Measurements from ENCODE around the gene LBP.

Gene LBP

GRCh38 chr20:38303908-38304379 lies 42.3 kb upstream of the LBP start, which contains the start of gene BPI:
Gene BPI (plus strand): TSS chr20:38304156. CDS start chr20:38304224, 68 bp downstream.
- Histone ChIP-seq H3K27me3 (replicated peaks in 2 of 5; ENCODE audit: control insufficient read depth in 4 of 5, insufficient read depth in 5 of 5, low read length in 4 of 5) (peaks cover 4 to 84% (median 50%) of the 10 kb centered on the region in 5 experiments), H3K9me3 (ENCODE audit: control extremely low read depth in 1 of 5, control insufficient read depth in 4 of 5, insufficient read depth in 2 of 5, low read depth in 1 of 5, low read length in 4 of 5) (peaks cover 0 to 3% (median 2%) of the 10 kb centered on the region in 5 experiments), H3K27ac (ENCODE audit: insufficient read depth in 1 of 2, low read depth in 1 of 2, low read length in 2 of 2, poor library complexity in 1 of 2, severe bottlenecking in 2 of 2) (no peak within 1 kb of the TSS), H3K4me1 (ENCODE audit: control extremely low read depth in 1 of 4, control insufficient read depth in 4 of 4, insufficient read depth in 4 of 4, low read length in 3 of 4) (peaks cover 12 to 35% (median 23%) of the 10 kb centered on the region in 4 experiments), H3K36me3 (ENCODE audit: control insufficient read depth in 4 of 4, insufficient read depth in 4 of 4, low read length in 3 of 4) (no peaks in the 10 kb centered on the region), H3K4me3 (ENCODE audit: control insufficient read depth in 1 of 7, extremely low read depth in 1 of 7, insufficient read depth in 4 of 7, low read depth in 2 of 7, low read length in 6 of 7) (peak within 1 kb of the TSS in 4 of 7 experiments; percentile 2 to 47 (median 8))
- ChIA-PET CTCF (interaction anchor here (1.2 to 2.0 kb wide), 5 partner anchors 8 to 153 kb away, joined by 3 to 8 read pairs (median 5); no protein-coding TSS in a partner anchor), POLR2A (no interaction called here)
- 0% methylated on average over 20 of the region's 21 CpGs for WGBS (ENCODE audit: insufficient coverage)
- peak; percentile 92 to 95 (median 94) for DNase-seq

- CTCF ChIA-PET = interaction anchor here (0.7 to 2.0 kb wide), 10 partner anchors 9 to 247 kb away, joined by 3 to 8 read pairs (median 5); no protein-coding TSS in a partner anchor
- DNase-seq = peak; percentile 46 to 70 (median 69)
- no peak overlapping the region for H3K4me3 ChIP-seq (ENCODE audit: control insufficient read depth in 1 of 7, extremely low read depth in 1 of 7, insufficient read depth in 4 of 7, low read depth in 2 of 7, low read length in 6 of 7)
- H3K27me3 ChIP-seq (replicated peaks in 2 of 5; ENCODE audit: control insufficient read depth in 4 of 5, insufficient read depth in 5 of 5, low read length in 4 of 5) = peaks cover 4 to 85% (median 53%) of the 10 kb centered on the region in 5 experiments
- no peaks in the 10 kb centered on the region for H3K36me3 ChIP-seq (ENCODE audit: control insufficient read depth in 4 of 4, insufficient read depth in 4 of 4, low read length in 3 of 4)
- WGBS (ENCODE audit: insufficient coverage) = 45% methylated on average over 7 of the region's 8 CpGs
- POLR2A ChIA-PET = no interaction called here
- peaks cover 0 to 8% (median 3%) of the 10 kb centered on the region in 5 experiments for H3K9me3 ChIP-seq (ENCODE audit: control extremely low read depth in 1 of 5, control insufficient read depth in 4 of 5, insufficient read depth in 2 of 5, low read depth in 1 of 5, low read length in 4 of 5)
- peaks cover 10 to 34% (median 21%) of the 10 kb centered on the region in 4 experiments for H3K4me1 ChIP-seq (ENCODE audit: control extremely low read depth in 1 of 4, control insufficient read depth in 4 of 4, insufficient read depth in 4 of 4, low read length in 3 of 4)
- H3K27ac ChIP-seq (ENCODE audit: insufficient read depth in 1 of 2, low read depth in 1 of 2, low read length in 2 of 2, poor library complexity in 1 of 2, severe bottlenecking in 2 of 2) = no peak overlapping the region
Measured at GRCh38 chr20:38304845-38305447, 41.3 kb upstream of the LBP start.

GRCh38 chr20:38305541-38305940 lies 40.7 kb upstream of the LBP start:
- H3K27me3 ChIP-seq (replicated peaks in 2 of 5; ENCODE audit: control insufficient read depth in 4 of 5, insufficient read depth in 5 of 5, low read length in 4 of 5) = peaks cover 4 to 85% (median 55%) of the 10 kb centered on the region in 5 experiments
- peaks cover 10 to 34% (median 21%) of the 10 kb centered on the region in 4 experiments for H3K4me1 ChIP-seq (ENCODE audit: control extremely low read depth in 1 of 4, control insufficient read depth in 4 of 4, insufficient read depth in 4 of 4, low read length in 3 of 4)
- no peak for DNase-seq
- CTCF ChIA-PET = interaction anchor here (0.6 to 2.0 kb wide), 9 partner anchors 10 to 248 kb away, joined by 3 to 8 read pairs (median 4); no protein-coding TSS in a partner anchor
- no peak overlapping the region for H3K27ac ChIP-seq (ENCODE audit: insufficient read depth in 1 of 2, low read depth in 1 of 2, low read length in 2 of 2, poor library complexity in 1 of 2, severe bottlenecking in 2 of 2)
- POLR2A ChIA-PET = no interaction called here
- H3K9me3 ChIP-seq (ENCODE audit: control extremely low read depth in 1 of 5, control insufficient read depth in 4 of 5, insufficient read depth in 2 of 5, low read depth in 1 of 5, low read length in 4 of 5) = peaks cover 0 to 8% (median 3%) of the 10 kb centered on the region in 5 experiments
- H3K36me3 ChIP-seq (ENCODE audit: control insufficient read depth in 4 of 4, insufficient read depth in 4 of 4, low read length in 3 of 4) = no peaks in the 10 kb centered on the region
- H3K4me3 ChIP-seq (ENCODE audit: control insufficient read depth in 1 of 7, extremely low read depth in 1 of 7, insufficient read depth in 4 of 7, low read depth in 2 of 7, low read length in 6 of 7) = no peak overlapping the region
- no CpG with 5 or more reads among the region's 4 CpGs for WGBS (ENCODE audit: insufficient coverage)

- no peak overlapping the region for H3K27ac ChIP-seq (ENCODE audit: insufficient read depth in 1 of 2, low read depth in 1 of 2, low read length in 2 of 2, poor library complexity in 1 of 2, severe bottlenecking in 2 of 2)
Measured at GRCh38 chr20:38306379-38306778, 39.9 kb upstream of the LBP start.

GRCh38 chr20:38307371-38308046 lies 38.8 kb upstream of the LBP start:
- Histone ChIP-seq H3K4me3 (ENCODE audit: control insufficient read depth in 1 of 7, extremely low read depth in 1 of 7, insufficient read depth in 4 of 7, low read depth in 2 of 7, low read length in 6 of 7) (no peak overlapping the region), H3K9me3 (ENCODE audit: control extremely low read depth in 1 of 5, control insufficient read depth in 4 of 5, insufficient read depth in 2 of 5, low read depth in 1 of 5, low read length in 4 of 5) (peaks cover 0 to 8% (median 3%) of the 10 kb centered on the region in 5 experiments), H3K36me3 (ENCODE audit: control insufficient read depth in 4 of 4, insufficient read depth in 4 of 4, low read length in 3 of 4) (no peaks in the 10 kb centered on the region), H3K27me3 (replicated peaks in 2 of 5; ENCODE audit: control insufficient read depth in 4 of 5, insufficient read depth in 5 of 5, low read length in 4 of 5) (peaks cover 4 to 86% (median 46%) of the 10 kb centered on the region in 5 experiments), H3K4me1 (ENCODE audit: control extremely low read depth in 1 of 4, control insufficient read depth in 4 of 4, insufficient read depth in 4 of 4, low read length in 3 of 4) (peaks cover 10 to 34% (median 21%) of the 10 kb centered on the region in 4 experiments), H3K27ac (ENCODE audit: insufficient read depth in 1 of 2, low read depth in 1 of 2, low read length in 2 of 2, poor library complexity in 1 of 2, severe bottlenecking in 2 of 2) (no peak overlapping the region)
- no peak for DNase-seq
- ChIA-PET POLR2A (no interaction called here), CTCF (interaction anchor here (1.0 kb wide), 2 partner anchors 42 to 82 kb away, joined by 3 read pairs; no protein-coding TSS in a partner anchor)
- 70% methylated on average over 8 of the region's 8 CpGs for WGBS (ENCODE audit: insufficient coverage)

More at GRCh38 chr20:38306379-38306778, 39.9 kb upstream of the LBP start:
- POLR2A ChIA-PET = no interaction called here
- no peak overlapping the region for H3K4me3 ChIP-seq (ENCODE audit: control insufficient read depth in 1 of 7, extremely low read depth in 1 of 7, insufficient read depth in 4 of 7, low read depth in 2 of 7, low read length in 6 of 7)
- no peak for DNase-seq
- no peaks in the 10 kb centered on the region for H3K36me3 ChIP-seq (ENCODE audit: control insufficient read depth in 4 of 4, insufficient read depth in 4 of 4, low read length in 3 of 4)
- H3K9me3 ChIP-seq (ENCODE audit: control extremely low read depth in 1 of 5, control insufficient read depth in 4 of 5, insufficient read depth in 2 of 5, low read depth in 1 of 5, low read length in 4 of 5) = peaks cover 0 to 8% (median 3%) of the 10 kb centered on the region in 5 experiments
- WGBS (ENCODE audit: insufficient coverage) = 89% methylated on average over 5 of the region's 6 CpGs
- H3K4me1 ChIP-seq (ENCODE audit: control extremely low read depth in 1 of 4, control insufficient read depth in 4 of 4, insufficient read depth in 4 of 4, low read length in 3 of 4) = peaks cover 10 to 34% (median 21%) of the 10 kb centered on the region in 4 experiments
- CTCF ChIA-PET = interaction anchor here (1.0 to 1.3 kb wide), 3 partner anchors 26 to 85 kb away, joined by 3 to 4 read pairs (median 3); no protein-coding TSS in a partner anchor
- H3K27me3 ChIP-seq (replicated peaks in 2 of 5; ENCODE audit: control insufficient read depth in 4 of 5, insufficient read depth in 5 of 5, low read length in 4 of 5) = peaks cover 4 to 86% (median 50%) of the 10 kb centered on the region in 5 experiments

GRCh38 chr20:38308047-38308438 lies 38.2 kb upstream of the LBP start:
- ChIA-PET POLR2A (no interaction called here), CTCF (interaction anchor here (1.0 to 1.5 kb wide), 2 partner anchors 82 to 86 kb away, joined by 3 to 5 read pairs; no protein-coding TSS in a partner anchor)
- Histone ChIP-seq H3K4me3 (ENCODE audit: control insufficient read depth in 1 of 7, extremely low read depth in 1 of 7, insufficient read depth in 4 of 7, low read depth in 2 of 7, low read length in 6 of 7) (no peak overlapping the region), H3K27ac (ENCODE audit: insufficient read depth in 1 of 2, low read depth in 1 of 2, low read length in 2 of 2, poor library complexity in 1 of 2, severe bottlenecking in 2 of 2) (no peak overlapping the region), H3K4me1 (ENCODE audit: control extremely low read depth in 1 of 4, control insufficient read depth in 4 of 4, insufficient read depth in 4 of 4, low read length in 3 of 4) (peaks cover 9 to 29% (median 20%) of the 10 kb centered on the region in 4 experiments), H3K9me3 (ENCODE audit: control extremely low read depth in 1 of 5, control insufficient read depth in 4 of 5, insufficient read depth in 2 of 5, low read depth in 1 of 5, low read length in 4 of 5) (peaks cover 0 to 8% (median 3%) of the 10 kb centered on the region in 5 experiments), H3K36me3 (ENCODE audit: control insufficient read depth in 4 of 4, insufficient read depth in 4 of 4, low read length in 3 of 4) (no peaks in the 10 kb centered on the region), H3K27me3 (replicated peaks in 2 of 5; ENCODE audit: control insufficient read depth in 4 of 5, insufficient read depth in 5 of 5, low read length in 4 of 5) (peaks cover 1 to 85% (median 43%) of the 10 kb centered on the region in 5 experiments)
- 67% methylated on average over 1 of the region's 4 CpGs for WGBS (ENCODE audit: insufficient coverage)
- no peak for DNase-seq
